Activated T-cell treated with anti-CD3 and anti-CD28 coated beads, Interleukin-2, amount 50 U/mL, for 48 hours (primary cell): ENCODE data around the gene MINDY4.

Experiments used
- DNase-seq, 2 experiments: peaks; one replicate each; pipeline ENCODE4 v3.0.0-alpha.2; 2020

MINDY4 gene

GRCh38 chr7:30934732-30935568, 163.7 kb downstream of the MINDY4 start:
- DNase-seq, result no peak

DNA sequence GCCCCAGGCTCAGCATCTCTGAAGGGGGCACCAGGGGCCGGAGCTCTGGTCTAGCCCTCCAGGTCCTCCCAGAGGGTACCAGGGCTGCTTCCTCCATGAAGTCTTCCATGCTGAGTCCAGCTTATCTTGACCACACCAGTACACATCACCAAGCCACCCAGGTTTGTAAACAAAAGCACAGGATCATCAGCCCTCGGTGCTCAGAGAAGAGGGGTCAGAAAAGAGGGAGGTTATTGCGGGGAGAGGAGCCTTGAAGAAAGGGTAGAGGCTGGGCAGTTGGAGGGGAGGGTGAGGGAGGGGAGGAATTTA, 164.3 kb downstream of the MINDY4 start:
- no peak for DNase-seq

DNA sequence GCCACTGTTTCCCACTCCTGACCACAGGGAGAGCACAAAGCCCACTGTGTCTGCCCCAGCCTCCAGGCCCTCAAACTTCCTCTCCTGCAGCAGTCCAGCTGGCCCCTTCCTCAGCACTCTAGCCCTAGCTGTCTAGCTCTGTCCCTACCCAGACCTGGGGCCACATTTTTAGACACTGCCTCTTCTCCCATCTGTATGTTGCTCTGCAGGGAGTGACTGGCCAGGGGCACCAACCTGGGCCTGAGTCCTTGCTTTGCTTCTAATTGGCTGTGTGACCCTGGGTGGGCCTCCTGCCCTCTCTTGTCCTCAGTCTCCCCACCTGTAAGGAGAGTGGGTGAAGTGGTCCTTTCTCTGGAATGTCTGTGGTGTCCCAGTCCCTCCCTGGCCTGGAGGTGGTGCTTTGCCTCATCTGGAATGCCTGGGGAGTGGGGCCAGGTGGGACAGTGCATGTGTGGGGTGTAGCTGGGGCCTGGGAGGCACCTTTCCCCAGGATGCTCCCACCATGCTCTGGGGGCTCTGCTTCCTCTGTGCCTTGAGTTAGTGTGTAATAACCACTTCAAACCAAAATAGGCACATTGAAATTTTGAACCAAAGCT, 165.5 kb downstream of the MINDY4 start:
- DNase-seq, result no peak

GRCh38 chr7:30937416-30937815, 166.2 kb downstream of the MINDY4 start:
- no peak for DNase-seq

GRCh38 chr7:30938435-30939316, 167.5 kb downstream of the MINDY4 start:
- DNase-seq, result peak; percentile 82 to 83

GRCh38 chr7:30941582-30942323, 170.5 kb downstream of the MINDY4 start:
- no peak for DNase-seq
